Right lobe of liver (tissue), 6 donors: ENCODE data around the gene ARSG. TPM values are rescaled to one million over a fixed set of nuclear protein-coding genes. Genes with fewer than 3 reads are reported as not detected.

Experiments used
- ATAC-seq, 4 donors: fragments of 200-7000 bp; cut with Tn5 transposase; one replicate each; pipeline ENCODE4 v1.9.1; 2020; ENCODE audit warnings: mild to moderate bottlenecking in 4 of 4, moderate library complexity in 4 of 4
- DNase-seq, 3 donors: peaks; one replicate each; pipeline ENCODE4 v3.0.0-alpha.2; 2020
- H3K27ac ChIP-seq, 3 donors: fragments of 200-600 bp; one replicate each; pipeline ENCODE4 v1.8.0; 2022
- H3K27me3 ChIP-seq, 2 donors: fragments of 200-600 bp; one replicate each; pipeline ENCODE4 v1.8.0; 2022
- H3K36me3 ChIP-seq, 4 donors: fragments of 200-600 bp; sonication (generic) in 1 of 4; one replicate each; pipeline versions ENCODE4 v1.5.1 to v1.8.0; 2017 to 2022; ENCODE audit warnings: control low read depth in 1 of 4
- H3K4me1 ChIP-seq, 4 donors: fragments of 200-600 bp; sonication (generic) in 1 of 4; one replicate each; pipeline versions ENCODE4 v1.5.1 to v1.8.0; 2017 to 2022; ENCODE audit warnings: control low read depth in 1 of 4
- H3K4me3 ChIP-seq, 3 donors: fragments of 200-600 bp; one replicate each; pipeline ENCODE4 v1.8.0; 2022
- H3K9me3 ChIP-seq, 4 donors: fragments of 200-600 bp; sonication (generic) in 1 of 4; one replicate each; pipeline versions ENCODE4 v1.5.1 to v1.8.0; 2017 to 2022; ENCODE audit warnings: control low read depth in 1 of 4
- POLR2A ChIP-seq: fragments of 450-650 bp; IDR thresholded peaks from one replicate; pipeline ENCODE4 v1.6.1; 2017; ENCODE audit warnings: antibody characterized with exemption, mild to moderate bottlenecking
- WGBS: methylation state at CpG from one replicate; pipeline ENCODE4 v1.1.6; 2018; ENCODE audit warnings: low coverage, low lambda C conversion rate; ENCODE audit not compliant: insufficient coverage; ENCODE audit errors: missing lambda C conversion rate; 5-methylcytosine and 5-hydroxymethylcytosine counted together
- intact Hi-C, 2 donors: fragments of 100-400 bp; cut with DNase I; formaldehyde crosslinking; loops; one replicate each; pipeline versions ENCODE4 v1.11.2 to v1.14.1; 2022
- total RNA-seq, 6 experiments: library from RNA; depleted of rRNA in 2 of 6; stranded (reverse); fragments of >200 nt in 2 of 6; fragmentation: NEBNext Ultra II Directional in 3 of 6; extraction: Animal tissue kit (Norgen Biotek cat#: 25700) in 3 of 6; gene quantifications; one replicate each; pipeline versions ENCODE4 v1.1.0 to v1.2.4, GENCODE V29; 2016 to 2023
- TF ChIP-seq, protein P1 (sequence below), 4 donors: fragments of 200-600 bp in 3 of 4; fragments of 450-650 bp in 1 of 4; IDR thresholded peaks; one replicate each; pipeline versions ENCODE4 v1.5.1 to v1.8.0; 2016 to 2022; ENCODE audit warnings: antibody characterized with exemption in 4 of 4, mild to moderate bottlenecking in 2 of 4
- donor health status: DM: no; HTN: yes; CAD: no.
- donor health status: DM: no; HTN: no; CAD: no.
- donor health status: DM: no; HTN: no; CAD: no.
- donor health status: DM: no; HTN: yes; CAD: no.
- donor health status: DM: no; HTN: yes; CAD: no.

The ARSG gene
- total RNA-seq, 6 experiments from 2014 or later, result 1.2 to 3.3 (median 2.5) TPM

DNA sequence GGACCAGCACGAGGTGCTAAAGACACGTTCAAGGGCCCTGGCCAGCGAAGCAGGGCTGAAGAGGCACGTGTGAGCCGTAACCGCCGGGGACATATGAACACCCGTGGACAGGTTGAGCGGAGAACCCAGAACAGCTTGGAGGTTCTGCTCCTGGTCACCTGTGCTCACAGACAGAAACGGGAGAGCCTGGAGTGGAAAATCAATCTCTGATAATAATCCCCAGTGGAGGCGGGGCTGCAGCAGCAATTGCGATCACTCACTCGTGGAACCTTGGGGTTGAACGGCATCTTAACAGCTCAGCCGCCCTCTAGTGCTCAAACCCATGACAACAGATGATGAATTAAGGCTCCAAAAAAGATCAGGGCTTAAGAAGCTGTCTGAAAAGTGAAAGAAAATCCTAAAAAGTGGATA lies 140.4 kb downstream of the ARSG start:
- TF ChIP-seq, protein P1, sequence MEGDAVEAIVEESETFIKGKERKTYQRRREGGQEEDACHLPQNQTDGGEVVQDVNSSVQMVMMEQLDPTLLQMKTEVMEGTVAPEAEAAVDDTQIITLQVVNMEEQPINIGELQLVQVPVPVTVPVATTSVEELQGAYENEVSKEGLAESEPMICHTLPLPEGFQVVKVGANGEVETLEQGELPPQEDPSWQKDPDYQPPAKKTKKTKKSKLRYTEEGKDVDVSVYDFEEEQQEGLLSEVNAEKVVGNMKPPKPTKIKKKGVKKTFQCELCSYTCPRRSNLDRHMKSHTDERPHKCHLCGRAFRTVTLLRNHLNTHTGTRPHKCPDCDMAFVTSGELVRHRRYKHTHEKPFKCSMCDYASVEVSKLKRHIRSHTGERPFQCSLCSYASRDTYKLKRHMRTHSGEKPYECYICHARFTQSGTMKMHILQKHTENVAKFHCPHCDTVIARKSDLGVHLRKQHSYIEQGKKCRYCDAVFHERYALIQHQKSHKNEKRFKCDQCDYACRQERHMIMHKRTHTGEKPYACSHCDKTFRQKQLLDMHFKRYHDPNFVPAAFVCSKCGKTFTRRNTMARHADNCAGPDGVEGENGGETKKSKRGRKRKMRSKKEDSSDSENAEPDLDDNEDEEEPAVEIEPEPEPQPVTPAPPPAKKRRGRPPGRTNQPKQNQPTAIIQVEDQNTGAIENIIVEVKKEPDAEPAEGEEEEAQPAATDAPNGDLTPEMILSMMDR (IDR thresholded peaks at IDR 0.05), result peak; percentile 9 to 18 (median 14)
- TF ChIP-seq POLR2A, result no peak
- Histone ChIP-seq H3K9me3 (no peaks in the 10 kb centered on the region), H3K36me3 (peaks cover 7 to 65% (median 8%) of the 10 kb centered on the region in 4 donors), H3K27ac (no peak overlapping the region), H3K4me3 (no peak overlapping the region), H3K4me1 (peaks cover 0 to 14% (median 6%) of the 10 kb centered on the region in 4 donors), H3K27me3 (no peaks in the 10 kb centered on the region)
- DNase-seq (no peak), ATAC-seq (peak in 1 of 4 donors; percentile 18)
- intact Hi-C loops, result loop anchor here in 1 of 2 donors (10.0 kb wide), 1 partner anchor 167 kb away; no protein-coding TSS in a partner anchor
- 66% methylated on average over 15 of the region's 15 CpGs for WGBS

- intact Hi-C loops, result loop anchor here in 1 of 2 donors (10.0 kb wide), 1 partner anchor 167 kb away; no protein-coding TSS in a partner anchor
- DNase-seq, result no peak
- no peak for ATAC-seq
- no peak overlapping the region for H3K4me3 ChIP-seq
- H3K27me3 ChIP-seq, result no peaks in the 10 kb centered on the region
- no peak overlapping the region for H3K27ac ChIP-seq
- WGBS, result 89% methylated on average over 4 of the region's 14 CpGs
- H3K9me3 ChIP-seq, result no peaks in the 10 kb centered on the region
- H3K4me1 ChIP-seq, result peaks cover 0 to 16% (median 8%) of the 10 kb centered on the region in 4 donors
- H3K36me3 ChIP-seq, result peaks cover 6 to 65% (median 8%) of the 10 kb centered on the region in 4 donors
- TF ChIP-seq POLR2A, result no peak
- TF ChIP-seq, protein P1 (IDR thresholded peaks at IDR 0.05), result no peak
Observed at GRCh38 chr17:68432086-68432864, 141.0 kb downstream of the ARSG start.

DNA sequence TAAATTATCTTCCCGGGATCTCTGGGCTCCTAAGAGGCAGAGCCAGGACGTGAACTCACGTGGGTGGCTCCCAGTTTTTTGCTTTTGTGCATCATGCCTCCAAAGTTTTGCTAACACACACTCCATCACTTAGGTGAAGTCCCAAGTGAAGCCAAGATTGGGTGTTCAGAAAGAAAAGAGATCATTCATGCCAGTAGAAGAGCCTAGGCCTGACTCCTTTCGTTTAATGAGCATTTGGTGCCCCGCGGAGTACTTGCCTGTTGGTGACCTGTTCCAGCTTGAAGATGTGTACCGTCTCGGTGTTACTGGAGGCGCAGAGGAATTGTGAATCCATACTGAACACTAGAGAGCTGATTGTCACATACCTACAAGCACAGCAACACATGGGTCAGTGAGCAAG lies 141.9 kb downstream of the ARSG start:
- Histone ChIP-seq H3K36me3 (peaks cover 4 to 56% (median 8%) of the 10 kb centered on the region in 4 donors), H3K4me3 (no peak overlapping the region), H3K9me3 (no peaks in the 10 kb centered on the region), H3K4me1 (peaks cover 0 to 23% (median 9%) of the 10 kb centered on the region in 4 donors), H3K27ac (no peak overlapping the region), H3K27me3 (no peaks in the 10 kb centered on the region)
- intact Hi-C loops, result loop anchor here in 1 of 2 donors (10.0 kb wide), 1 partner anchor 168 kb away; no protein-coding TSS in a partner anchor
- TF ChIP-seq, protein P1 (IDR thresholded peaks at IDR 0.05), result no peak
- no peak for TF ChIP-seq POLR2A
- 94% methylated on average over 9 of the region's 9 CpGs for WGBS
- DNase-seq (no peak), ATAC-seq (no peak)

- H3K36me3 ChIP-seq, result peaks cover 4 to 52% (median 8%) of the 10 kb centered on the region in 4 donors
- no peak for ATAC-seq
- intact Hi-C loops, result loop anchor here in 1 of 2 donors (10.0 kb wide), 1 partner anchor 169 kb away; no protein-coding TSS in a partner anchor
Observed at GRCh38 chr17:68433911-68434508, 142.7 kb downstream of the ARSG start.

More at GRCh38 chr17:68433911-68434508, 142.7 kb downstream of the ARSG start:
- DNase-seq, result no peak
- WGBS, result 92% methylated on average over 10 of the region's 12 CpGs
- Histone ChIP-seq H3K4me1 (peaks cover 0 to 19% (median 7%) of the 10 kb centered on the region in 4 donors), H3K4me3 (no peak overlapping the region), H3K9me3 (no peaks in the 10 kb centered on the region), H3K27ac (no peak overlapping the region), H3K27me3 (no peaks in the 10 kb centered on the region)
- no peak for TF ChIP-seq POLR2A
- TF ChIP-seq, protein P1 (IDR thresholded peaks at IDR 0.05), result no peak
